ENCODE data around the gene TNPO2.
A peak's percentile ranks its signal among the peaks of the same experiment; 100 is the strongest.
"Not testable (repeated sequence)": the region's sequence is repeated elsewhere in the genome, so short reads cannot be mapped to it uniquely, and the experiment has no call there.

Gene TNPO2

DNA sequence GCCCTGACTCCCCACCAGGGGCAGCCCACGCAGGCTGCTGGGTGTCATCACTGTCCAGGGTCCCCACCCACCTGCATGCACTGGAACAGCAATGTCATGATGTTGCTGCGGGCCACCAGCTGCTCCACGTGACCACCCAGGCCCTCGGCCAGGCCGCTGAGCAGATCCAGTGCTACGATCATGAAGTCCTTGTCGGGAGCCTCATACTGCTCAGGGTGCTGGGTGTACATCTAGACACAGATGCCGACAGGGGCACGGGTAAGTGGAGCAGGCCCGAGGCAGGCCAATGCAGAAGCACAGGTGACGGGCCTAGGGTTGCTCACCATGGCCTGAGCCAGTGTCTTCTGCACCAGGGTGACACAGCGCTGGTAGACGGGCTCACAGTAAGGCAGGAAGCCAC lies 18.6 kb downstream of the TNPO2 start:
- DNase-seq, result no peak

DNA sequence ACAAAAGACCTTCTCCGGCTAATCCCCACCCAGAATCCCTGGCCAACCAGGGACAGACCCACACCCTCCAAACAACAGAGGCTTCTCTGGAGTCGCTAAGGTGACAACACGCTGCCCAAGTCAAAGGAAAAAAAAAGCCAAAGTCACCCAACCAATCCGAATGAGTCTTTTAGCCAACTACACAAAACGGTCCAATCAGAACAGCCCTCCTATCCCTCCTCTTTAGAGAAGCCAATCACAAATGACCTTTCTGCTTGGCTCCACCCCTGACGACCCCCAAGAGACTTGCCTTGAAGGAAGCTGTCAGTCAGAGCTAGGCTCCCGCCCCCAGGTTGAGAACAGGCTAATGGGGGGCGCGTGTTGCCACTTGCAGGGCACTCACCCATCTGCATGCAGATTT lies 20.7 kb downstream of the TNPO2 start:
- DNase-seq, result no peak

GRCh38 chr19:12701596-12702282 lies 22.0 kb downstream of the TNPO2 start:
- no peak for DNase-seq

DNA sequence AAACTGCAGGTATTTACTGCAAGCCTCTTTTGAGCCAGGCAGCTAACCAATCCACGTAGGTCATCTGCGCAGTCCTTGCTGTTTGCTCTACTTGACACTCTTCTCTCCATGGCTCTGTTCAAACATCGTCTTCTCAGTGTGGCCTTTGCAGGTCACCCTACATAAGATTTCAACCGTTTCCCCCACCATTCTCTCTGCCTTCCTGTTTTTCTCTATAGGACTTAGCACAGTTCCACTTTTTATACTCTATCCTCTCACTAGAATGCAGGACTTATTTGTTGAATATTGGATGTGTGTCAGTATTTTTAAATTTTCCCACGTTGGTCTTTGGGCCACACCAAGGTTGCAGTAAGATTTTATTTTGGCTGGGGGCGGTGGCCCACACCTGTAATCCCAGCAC lies 25.6 kb downstream of the TNPO2 start:
- DNase-seq, result no peak

- not testable (repeated sequence) for DNase-seq
Observed at GRCh38 chr19:12697425-12697824, 26.3 kb downstream of the TNPO2 start.

- DNase-seq, result peak; percentile 100
Observed at GRCh38 chr19:12696366-12697335, 27.1 kb downstream of the TNPO2 start, which contains the start of gene FBXW9. Gene FBXW9 (minus strand): TSS chr19:12696631. CDS start chr19:12696581, 50 bp downstream.

DNA sequence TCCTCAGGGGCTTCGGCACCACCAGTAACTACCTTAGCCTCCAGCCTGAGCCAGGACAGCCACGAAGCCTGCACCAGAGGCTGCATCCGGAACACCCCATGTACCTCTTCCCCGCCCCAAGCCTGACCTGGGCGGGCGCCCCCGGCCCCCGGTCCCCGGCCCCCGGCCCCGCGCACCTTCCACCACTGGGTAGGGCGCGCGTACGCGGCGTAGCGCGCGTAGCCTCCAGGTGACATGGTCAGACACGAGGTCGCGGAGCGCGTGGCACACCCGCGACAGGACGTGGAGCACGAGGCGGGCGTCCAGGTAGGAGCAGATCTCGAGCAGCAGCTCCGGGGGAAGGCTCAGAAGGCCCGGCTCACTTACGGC lies 27.8 kb downstream of the TNPO2 start:
- no peak for DNase-seq

GRCh38 chr19:12695514-12695913 lies 28.2 kb downstream of the TNPO2 start:
- no peak for DNase-seq

GRCh38 chr19:12695096-12695495 lies 28.6 kb downstream of the TNPO2 start:
- no peak for DNase-seq

GRCh38 chr19:12694641-12695040 lies 29.1 kb downstream of the TNPO2 start:
- no peak for DNase-seq

GRCh38 chr19:12692960-12693359 lies 30.8 kb downstream of the TNPO2 start:
- DNase-seq, result no peak

DNA sequence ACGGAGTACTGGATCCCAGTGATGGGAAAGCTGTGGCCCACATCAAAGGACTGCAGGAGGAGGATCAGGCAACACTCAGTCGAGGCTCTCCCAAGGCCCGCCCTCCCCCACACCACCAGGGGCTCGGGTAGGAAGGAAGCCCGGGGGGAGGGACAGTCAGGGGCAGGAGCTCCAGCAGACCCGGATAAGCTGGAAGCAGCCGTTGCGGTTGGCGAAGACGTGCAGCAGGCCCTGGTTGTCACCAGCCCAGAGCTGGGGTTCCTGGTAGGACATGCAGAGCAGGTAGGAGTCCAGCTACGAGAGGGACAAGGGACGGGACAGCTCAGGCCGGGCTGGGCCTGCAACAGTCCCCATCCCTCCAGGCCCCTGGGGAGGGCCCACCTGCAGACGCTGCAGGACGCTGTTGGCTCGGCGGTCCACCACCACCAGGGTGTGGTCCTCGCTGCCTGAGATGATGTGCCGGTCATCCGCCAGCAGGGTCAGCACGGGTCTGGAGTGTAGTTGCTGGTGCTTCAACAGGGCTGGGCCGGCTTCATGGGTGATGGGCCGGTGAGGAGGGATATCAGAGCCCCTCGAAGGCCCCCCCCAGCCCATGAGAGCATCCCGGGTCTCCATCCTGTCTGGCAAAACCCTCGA lies 34.0 kb downstream of the TNPO2 start:
- no peak for DNase-seq

GRCh38 chr19:12689012-12689411 lies 34.7 kb downstream of the TNPO2 start:
- DNase-seq, result no peak

- DNase-seq, result no peak
Observed at GRCh38 chr19:12687496-12688196, 36.1 kb downstream of the TNPO2 start, which contains the start of gene GNG14. Gene GNG14 (plus strand): TSS chr19:12687998. CDS start chr19:12688049, 51 bp downstream.

DNA sequence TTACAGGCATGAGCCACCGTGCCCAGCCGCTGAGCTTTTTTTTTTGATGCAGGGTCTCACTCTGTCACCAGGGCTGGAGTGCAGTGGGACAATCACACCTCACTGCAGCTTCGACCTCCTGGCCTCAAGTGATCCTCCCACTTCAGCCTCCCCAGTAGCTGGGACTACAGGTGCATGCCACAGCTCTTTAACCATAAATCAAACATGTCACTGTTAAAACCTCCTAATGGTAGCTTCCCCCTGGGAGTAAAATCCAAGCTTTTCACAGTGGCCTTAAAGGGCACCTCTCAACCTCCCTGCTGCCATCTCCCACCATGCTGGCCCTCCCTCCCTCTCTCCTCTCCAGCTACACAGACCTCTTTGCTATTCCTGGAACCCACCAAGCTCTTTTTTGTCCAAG lies 37.9 kb downstream of the TNPO2 start:
- no peak for DNase-seq

- DNase-seq, result peak; percentile 92
Observed at GRCh38 chr19:12681074-12681987, 42.4 kb downstream of the TNPO2 start, which contains the start of gene DHPS. Gene DHPS (minus strand): TSS chr19:12681880. CDS start chr19:12681766, 114 bp downstream.

DNA sequence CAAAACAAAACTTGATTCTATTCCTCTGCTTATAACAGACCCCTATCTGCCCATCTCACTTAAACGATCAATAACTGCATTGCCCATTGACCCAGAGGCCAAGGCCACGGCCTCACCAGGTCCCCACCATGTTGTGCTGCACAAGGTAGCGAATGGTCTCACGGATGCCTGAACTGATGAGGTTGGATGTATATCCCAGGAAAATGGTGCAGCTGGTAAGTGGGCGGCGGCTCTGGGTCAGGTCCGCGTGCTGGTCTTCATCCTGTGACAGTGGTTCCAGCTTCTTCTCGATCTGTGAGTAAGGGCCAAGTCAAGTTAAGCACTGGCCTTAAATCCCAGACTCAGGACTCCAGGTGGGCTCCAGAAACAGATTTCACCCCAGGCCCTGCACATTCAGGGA lies 43.7 kb downstream of the TNPO2 start:
- DNase-seq, result no peak

DNA sequence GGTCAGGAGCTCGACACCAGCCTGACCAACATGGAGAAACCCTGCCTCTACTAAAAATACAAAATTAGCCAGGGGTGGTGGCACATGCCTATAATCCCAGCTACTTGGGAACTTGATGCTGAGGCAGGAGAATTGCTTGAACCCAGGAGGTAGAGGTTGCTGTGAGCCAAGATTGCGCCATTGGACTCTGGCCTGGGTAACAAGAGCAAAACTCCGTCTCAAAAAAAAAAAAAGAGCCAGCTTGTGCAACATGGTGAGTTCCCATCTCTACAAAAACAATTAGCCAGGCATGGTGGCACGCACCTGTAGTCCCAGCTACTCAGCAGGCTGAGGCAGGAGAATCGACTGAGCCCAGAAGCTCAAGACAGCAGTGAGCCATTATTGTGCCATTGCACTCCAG lies 45.7 kb downstream of the TNPO2 start:
- DNase-seq, result not testable (repeated sequence)

DNA sequence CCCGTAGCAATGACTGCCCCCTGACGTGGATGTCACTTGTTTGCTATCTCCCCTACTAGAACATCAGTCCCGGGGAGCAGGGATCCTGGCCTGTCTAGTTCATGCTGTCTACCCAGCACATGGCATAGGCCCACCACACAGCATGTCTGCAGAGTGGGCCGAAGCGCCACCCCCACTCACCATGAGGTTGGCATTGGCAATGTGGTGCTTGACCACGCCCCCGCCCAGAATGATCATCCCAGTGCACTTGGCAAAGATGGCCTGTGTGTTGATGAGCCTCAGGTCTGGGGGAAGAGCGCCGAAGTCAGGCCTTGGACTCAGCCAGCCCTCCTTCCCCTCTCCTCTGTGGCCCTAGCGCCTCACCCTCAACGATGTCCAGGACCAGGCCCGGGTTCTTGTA lies 46.8 kb downstream of the TNPO2 start:
- no peak for DNase-seq

DNA sequence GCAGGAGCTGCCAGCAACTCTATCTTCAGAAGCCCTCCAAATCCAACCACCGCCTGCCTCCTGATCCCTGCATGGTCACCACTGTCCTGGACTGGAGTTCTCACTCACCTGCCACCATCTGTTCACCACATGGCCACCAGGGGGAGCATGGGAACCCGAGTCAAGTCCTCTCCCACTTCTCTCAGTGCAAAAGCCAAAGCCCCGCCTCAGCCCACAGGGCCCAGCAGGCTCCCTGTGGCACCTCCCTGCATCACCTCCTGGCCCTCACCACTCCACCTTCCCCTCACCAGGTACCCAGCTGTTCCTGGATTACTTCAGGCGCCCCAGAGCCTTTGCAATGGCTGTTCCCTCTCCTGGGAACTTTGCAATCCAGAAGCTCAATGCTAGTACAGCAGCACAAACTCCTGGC lies 47.3 kb downstream of the TNPO2 start:
- DNase-seq, result peak; percentile 96

DNA sequence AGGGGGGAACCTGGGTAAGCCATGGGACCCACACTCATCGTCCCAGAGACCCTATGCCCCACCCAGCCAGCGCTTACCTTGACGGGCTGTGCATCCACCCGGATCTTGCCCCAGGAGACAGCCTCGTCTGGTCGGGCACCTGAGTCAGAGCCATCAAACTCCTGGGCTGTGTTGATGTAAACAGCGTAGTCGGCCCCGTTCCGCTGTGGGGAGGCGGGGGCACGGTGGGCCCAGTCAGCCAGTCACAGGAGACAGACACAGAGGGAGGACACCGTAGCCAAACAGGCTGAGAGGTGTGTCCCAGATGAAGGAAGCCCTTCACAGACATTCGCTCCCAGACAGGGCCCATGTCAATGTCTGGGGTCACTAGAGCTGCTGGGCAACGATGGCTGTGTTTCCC lies 47.8 kb downstream of the TNPO2 start:
- no peak for DNase-seq

DNA sequence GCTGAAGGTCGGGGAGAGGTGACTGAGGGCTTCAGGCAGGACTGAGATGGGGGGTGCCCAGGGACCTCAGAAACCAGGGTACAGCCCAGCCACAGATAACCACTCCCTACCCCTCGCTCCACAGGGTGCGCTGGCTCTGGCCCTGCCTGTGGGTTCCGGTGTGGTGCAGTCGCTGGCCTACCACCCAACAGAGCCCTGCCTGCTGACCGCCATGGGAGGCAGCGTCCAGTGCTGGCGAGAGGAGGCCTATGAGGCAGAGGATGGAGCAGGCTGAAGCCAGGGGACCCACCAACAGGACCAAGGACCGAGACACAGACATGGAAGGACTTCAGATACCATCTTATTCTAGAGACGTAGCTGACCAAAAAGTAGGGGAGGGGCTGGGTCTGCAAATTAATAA lies 48.3 kb downstream of the TNPO2 start:
- no peak for DNase-seq

Data from activated CD8-positive, alpha-beta memory T cell treated with anti-CD3 and anti-CD28 coated beads, Interleukin-2, amount 50 U/mL, for 48 hours (primary cell).